Gastroesophageal sphincter (tissue), 4 donors: Measurements from ENCODE around the gene BSPH1. TPM values are rescaled to one million over a fixed set of nuclear protein-coding genes. Genes with fewer than 3 reads are reported as not detected.
A peak's percentile ranks its signal among the peaks of the same experiment; 100 is the strongest.
"Not testable (repeated sequence)": the region's sequence is repeated elsewhere in the genome, so short reads cannot be mapped to it uniquely, and the experiment has no call there.

ENCODE experiments used
- ATAC-seq: fragments of 150-250 bp; one replicate; pipeline ENCODE4 v1.9.1; 2016; ENCODE audit warnings: mild to moderate bottlenecking, moderate library complexity
- H3K27ac ChIP-seq, 4 donors: fragments of 200-600 bp; sonication (generic) in 3 of 4; 1 replicate in 3 of 4; 2 replicates in 1 of 4; pipeline ENCODE4 v1.5.1; 2016 to 2019
- H3K27me3 ChIP-seq: fragments of 200-600 bp; sonication (generic); one replicate; pipeline ENCODE4 v1.5.1; 2019
- H3K36me3 ChIP-seq, 2 donors: fragments of 200-600 bp; sonication (generic); one replicate each; pipeline ENCODE4 v1.5.1; 2019; ENCODE audit warnings: control low read depth in 1 of 2
- H3K4me1 ChIP-seq, 3 donors: fragments of 200-600 bp; sonication (generic); 1 replicate in 2 of 3; 2 replicates in 1 of 3; pipeline ENCODE4 v1.5.1; 2016 to 2019; ENCODE audit warnings: control low read depth in 2 of 3
- H3K4me3 ChIP-seq, 2 donors: fragments of 200-600 bp; sonication (generic); one replicate each; pipeline ENCODE4 v1.5.1; 2019; ENCODE audit warnings: mild to moderate bottlenecking in 1 of 2, moderate library complexity in 1 of 2
- H3K9me3 ChIP-seq, 3 donors: fragments of 200-600 bp; sonication (generic); one replicate each; pipeline ENCODE4 v1.5.1; 2017 to 2019; ENCODE audit warnings: control low read depth in 2 of 3
- CTCF ChIP-seq, 4 experiments: fragments of 200-600 bp in 2 of 4; fragments of 450-650 bp in 2 of 4; sonication (generic) in 1 of 4; IDR thresholded peaks; one replicate each; pipeline ENCODE4 v1.5.1; 2017 to 2019; ENCODE audit warnings: antibody characterized with exemption in 4 of 4, mild to moderate bottlenecking in 2 of 4, moderate library complexity in 2 of 4
- WGBS, 2 donors: methylation state at CpG; one replicate each; pipeline ENCODE4 v1.1.5; 2018; ENCODE audit warnings: low coverage in 1 of 2; 5-methylcytosine and 5-hydroxymethylcytosine counted together
- total RNA-seq, 4 donors: library from RNA; depleted of rRNA; stranded (reverse); fragments of >200 nt; gene quantifications; one replicate each; pipeline ENCODE4 v1.1.0, GENCODE V29; 2016

BSPH1 gene
- total RNA-seq, 4 donors from 2014 or later, result not detected

DNA sequence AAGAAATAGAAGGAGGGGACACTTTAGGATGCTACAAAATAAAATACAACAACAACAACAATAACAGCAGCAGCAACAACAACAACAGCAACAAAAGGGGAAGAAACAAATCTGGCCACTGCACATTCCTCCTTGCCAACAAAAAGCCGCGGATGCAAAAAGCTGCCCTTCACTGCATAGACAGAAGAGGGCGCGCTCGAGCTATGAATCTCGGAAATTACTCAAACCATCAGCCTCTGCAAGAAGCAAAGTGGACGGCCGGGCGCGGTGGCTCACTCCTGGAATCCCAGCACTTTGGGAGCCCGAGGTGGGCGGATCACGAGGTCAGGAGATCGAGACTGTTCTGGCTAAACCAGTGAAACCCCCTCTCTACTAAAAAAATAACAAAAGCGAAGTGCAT lies 71.9 kb downstream of the BSPH1 start:
- not testable (repeated sequence) for H3K4me1 ChIP-seq, H3K4me3 ChIP-seq, H3K27me3 ChIP-seq, H3K27ac ChIP-seq, H3K9me3 ChIP-seq, H3K36me3 ChIP-seq, ATAC-seq
- WGBS, 2 donors, result 0 to 1% methylated on average over 13 of the region's 15 CpGs
- TF ChIP-seq CTCF (IDR thresholded peaks at IDR 0.05), result peak in 3 of 4 experiments; percentile 14 to 45 (median 39)

Other genes with a start within 250 kb of the BSPH1 start
- 100 to 1,000 TPM; 332 to 592 (median 362) TPM for gene NOP53, start 246.6 kb downstream of the BSPH1 start, total RNA-seq
- 1,000 to 10,000 TPM; 1,196 to 1,646 (median 1,370) TPM for gene SELENOW, start 213.5 kb downstream of the BSPH1 start, total RNA-seq
- gene TPRX1, start 187.6 kb downstream of the BSPH1 start, total RNA-seq, result not detected
- gene CRX, start 170.2 kb downstream of the BSPH1 start, total RNA-seq, result not detected
- gene TPRX2, start 132.9 kb downstream of the BSPH1 start, total RNA-seq, result not detected
- gene SULT2A1, start 105.9 kb downstream of the BSPH1 start, total RNA-seq, result not detected
- not detected for gene ELSPBP1, start 2.5 kb upstream of the BSPH1 start, total RNA-seq
- gene CABP5, start 51.9 kb upstream of the BSPH1 start, total RNA-seq, result not detected
- 10 to 100 TPM in 2 of 4 donors, 1 to 10 TPM in 2; 3.8 to 15.6 (median 9.7) TPM for gene PLA2G4C, start 118.6 kb upstream of the BSPH1 start, total RNA-seq
- 10 to 100 TPM in 1 of 4 donors, 1 to 10 TPM in 3; 2.7 to 12.6 (median 7.1) TPM for gene LIG1, start 178.2 kb upstream of the BSPH1 start, total RNA-seq
- gene ZSWIM9, start 178.5 kb upstream of the BSPH1 start, total RNA-seq, result 1 to 10 TPM; 3.2 to 8.3 (median 5.7) TPM